HG02571 (cell line): Measurements from ENCODE around the gene ESYT3.

ENCODE experiments used
- ATAC-seq: cut with Tn5 transposase; IDR thresholded peaks from one replicate; pipeline ENCODE4 v1.9.1; 2021; ENCODE audit warnings: mild to moderate bottlenecking, moderate library complexity; ENCODE audit not compliant: unreplicated experiment

The ESYT3 gene

DNA sequence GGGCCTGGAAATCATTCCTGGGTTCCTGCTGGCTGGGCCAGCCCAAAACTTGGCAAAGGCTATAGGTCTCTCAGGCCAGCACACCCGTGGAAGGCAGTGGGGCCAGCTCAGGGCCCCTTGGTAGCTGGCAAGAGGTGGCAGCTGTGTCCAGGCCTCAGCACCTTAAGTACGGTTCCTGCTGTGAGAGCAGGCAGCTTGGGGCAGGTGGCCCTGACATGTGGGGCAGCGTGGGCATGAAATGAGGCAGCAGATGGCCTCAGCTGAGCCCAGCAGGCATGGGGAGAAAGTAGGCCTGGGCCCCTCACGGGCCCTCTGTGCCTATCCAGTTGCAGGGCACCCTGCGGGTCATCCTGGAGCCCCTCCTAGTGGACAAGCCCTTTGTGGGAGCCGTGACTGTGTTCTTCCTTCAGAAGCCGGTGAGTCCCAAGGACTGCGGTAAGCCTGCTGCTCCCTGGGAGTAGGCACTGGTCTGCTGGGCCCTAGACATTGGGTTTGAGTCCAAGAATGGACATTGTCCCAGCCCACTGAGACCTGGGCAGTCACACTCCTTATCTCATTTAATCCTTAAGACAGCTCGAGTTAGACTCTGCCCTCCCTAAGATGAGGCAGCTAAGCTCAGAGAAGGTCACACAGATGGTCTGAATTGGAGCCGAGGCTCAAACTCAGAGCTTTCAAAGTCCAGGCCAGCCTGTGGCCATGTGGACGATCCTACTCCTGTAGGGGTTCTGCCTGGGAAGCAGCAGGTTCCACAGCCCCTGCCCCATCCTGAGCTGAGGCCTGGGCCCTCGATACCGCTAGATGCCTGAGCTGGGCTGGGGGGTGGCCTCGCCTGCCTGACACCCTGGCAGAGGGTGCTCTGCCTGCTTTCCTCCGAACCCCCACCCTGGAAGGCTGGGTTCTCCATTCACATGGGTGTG, 25.5 kb downstream of the ESYT3 start:
- ATAC-seq: no peak

DNA sequence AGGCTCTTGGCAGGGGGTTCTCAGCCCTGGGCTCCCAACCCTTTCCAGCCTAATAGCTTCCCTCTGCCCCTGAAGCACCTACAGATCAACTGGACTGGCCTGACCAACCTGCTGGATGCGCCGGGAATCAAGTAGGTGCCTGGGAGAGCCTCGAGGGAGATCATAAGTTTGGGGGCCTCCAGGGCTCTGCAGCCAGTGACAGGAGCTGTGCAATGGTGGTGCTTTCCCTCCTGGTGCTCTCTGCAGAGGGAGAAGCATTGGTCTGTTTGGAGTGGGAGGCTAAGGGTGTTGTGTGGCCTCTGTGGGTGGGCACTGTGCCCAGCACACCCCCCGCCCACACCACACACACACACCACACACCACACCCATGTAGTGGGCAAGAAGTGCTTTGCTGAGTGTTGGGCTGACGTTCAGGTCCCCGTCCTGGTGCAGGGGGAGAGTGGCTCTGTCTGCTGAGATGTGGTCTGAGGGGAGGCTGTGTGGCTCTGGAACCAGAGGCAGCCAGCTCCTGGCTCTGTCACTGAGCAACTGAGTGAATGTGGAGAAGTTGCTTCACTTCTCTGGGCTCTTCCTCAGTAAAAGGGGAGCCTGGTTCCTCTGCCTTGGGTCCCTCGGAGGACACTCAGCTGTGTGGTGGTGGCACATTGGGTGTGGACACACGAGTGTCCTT, 26.3 kb downstream of the ESYT3 start:
- no peak for ATAC-seq

GRCh38 chr3:138461246-138461645, 26.8 kb downstream of the ESYT3 start:
- ATAC-seq: no peak

DNA sequence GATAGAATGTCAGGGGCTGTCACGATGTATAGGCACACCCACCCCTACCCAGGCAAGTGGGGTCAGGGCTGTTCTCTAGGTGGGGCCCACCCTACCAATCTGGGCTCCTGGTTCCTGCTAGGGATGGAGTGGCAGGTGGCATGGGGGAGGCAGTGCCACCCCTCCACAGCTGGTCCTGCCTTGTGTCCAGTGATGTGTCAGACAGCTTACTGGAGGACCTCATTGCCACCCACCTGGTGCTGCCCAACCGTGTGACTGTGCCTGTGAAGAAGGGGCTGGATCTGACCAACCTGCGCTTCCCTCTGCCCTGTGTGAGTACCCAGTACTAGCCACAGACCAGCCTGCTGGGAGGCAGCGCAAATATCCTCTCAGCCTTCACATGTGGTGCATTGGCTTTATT, 27.5 kb downstream of the ESYT3 start:
- no peak for ATAC-seq

DNA sequence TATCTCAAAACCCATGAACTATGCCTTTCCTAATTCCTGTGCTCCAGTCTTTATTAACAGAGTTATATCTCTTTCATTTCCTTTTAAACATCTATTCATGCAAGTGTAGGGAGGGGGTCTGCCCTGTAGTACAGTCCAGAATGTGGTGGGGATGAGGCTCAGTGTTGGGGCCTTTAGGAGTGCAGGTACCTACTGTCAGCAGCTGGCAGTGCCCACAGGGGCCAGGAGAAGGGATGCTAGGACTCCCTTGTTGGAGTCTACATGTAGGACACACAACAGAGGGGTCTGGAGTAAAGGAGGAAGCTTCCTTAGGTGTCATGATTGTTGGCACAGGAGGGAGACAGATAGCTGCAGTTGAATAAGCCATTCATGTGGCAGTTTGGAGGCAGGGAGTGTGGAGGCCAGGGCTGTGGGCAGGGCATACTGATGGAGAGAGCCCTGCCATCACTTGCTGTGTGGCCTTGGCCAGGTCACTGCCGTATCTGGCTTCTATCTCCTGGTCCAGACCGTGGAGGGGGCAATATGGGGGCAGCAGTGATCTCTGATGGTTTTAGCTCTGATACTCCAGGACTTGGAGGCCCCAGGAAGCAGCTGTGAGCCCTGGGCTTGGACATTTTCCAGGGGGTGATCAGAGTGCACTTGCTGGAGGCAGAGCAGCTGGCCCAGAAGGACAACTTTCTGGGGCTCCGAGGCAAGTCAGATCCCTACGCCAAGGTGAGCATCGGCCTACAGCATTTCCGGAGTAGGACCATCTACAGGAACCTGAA, 29.5 kb downstream of the ESYT3 start:
- ATAC-seq: no peak

- no peak for ATAC-seq
These were observed 30.1 kb downstream of the ESYT3 start for GRCh38 chr3:138464491-138464860.

DNA sequence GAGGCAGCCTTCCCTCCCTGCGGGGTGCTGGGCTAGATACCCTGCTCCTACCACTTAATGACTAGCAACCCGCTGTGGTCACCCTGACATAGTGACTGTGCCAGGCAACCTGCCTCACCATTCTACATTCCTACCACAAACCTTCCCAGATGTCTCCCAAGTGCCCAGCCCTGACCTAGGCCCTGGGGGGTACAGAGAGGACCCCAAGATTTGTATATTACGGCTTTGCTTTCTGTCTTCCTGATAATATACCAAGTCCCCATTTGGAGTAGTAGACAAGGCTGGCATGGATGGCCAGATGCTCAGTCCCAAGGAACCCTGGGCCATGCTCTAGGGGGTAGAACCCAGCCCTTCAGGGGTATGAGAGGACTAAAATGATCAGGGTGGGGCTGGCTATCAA, 31.0 kb downstream of the ESYT3 start:
- ATAC-seq: no peak

GRCh38 chr3:138465925-138466324, 31.5 kb downstream of the ESYT3 start:
- no peak for ATAC-seq

- no peak for ATAC-seq
These were observed 33.5 kb downstream of the ESYT3 start for GRCh38 chr3:138467931-138468330.

DNA sequence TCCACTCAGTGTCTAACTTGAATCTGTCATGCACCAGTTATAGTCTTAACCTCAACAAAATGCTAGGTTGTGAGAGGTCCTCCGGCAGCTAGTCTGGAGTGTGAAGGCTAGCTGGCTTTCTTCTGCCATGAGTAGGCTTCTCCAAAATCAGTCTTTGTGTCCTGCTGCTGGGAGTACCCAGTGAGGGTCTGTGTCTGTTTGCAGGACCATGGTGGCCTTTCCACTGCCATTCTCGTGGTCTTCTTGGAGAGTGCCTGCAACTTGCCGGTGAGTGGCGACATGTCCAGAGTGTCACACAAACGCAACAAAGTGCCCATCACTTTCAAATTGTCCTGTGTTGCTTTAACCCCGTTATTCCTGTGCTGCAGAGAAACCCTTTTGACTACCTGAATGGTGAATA, 34.0 kb downstream of the ESYT3 start:
- no peak for ATAC-seq

DNA sequence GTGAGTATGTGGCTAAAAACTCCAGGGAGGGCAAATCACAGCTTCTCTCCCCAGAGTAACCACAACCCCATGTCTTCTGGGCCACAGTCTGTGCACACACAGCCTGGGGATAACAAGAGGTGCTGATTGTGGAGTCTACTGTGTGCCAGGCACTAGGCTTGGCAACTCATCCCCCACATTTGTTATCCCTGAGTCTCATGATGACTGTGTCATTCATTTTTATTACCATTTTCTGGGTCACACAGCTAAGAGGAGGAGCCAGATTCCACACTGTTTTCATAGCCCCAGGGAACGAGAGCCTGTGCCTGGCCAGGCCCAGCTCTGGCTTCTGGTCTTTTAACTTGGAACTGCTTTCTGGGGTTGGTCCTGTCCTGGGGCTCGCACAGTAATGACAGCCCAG, 34.5 kb downstream of the ESYT3 start:
- ATAC-seq: no peak

- no peak for ATAC-seq
These were observed 35.5 kb downstream of the ESYT3 start for GRCh38 chr3:138469874-138470273.

DNA sequence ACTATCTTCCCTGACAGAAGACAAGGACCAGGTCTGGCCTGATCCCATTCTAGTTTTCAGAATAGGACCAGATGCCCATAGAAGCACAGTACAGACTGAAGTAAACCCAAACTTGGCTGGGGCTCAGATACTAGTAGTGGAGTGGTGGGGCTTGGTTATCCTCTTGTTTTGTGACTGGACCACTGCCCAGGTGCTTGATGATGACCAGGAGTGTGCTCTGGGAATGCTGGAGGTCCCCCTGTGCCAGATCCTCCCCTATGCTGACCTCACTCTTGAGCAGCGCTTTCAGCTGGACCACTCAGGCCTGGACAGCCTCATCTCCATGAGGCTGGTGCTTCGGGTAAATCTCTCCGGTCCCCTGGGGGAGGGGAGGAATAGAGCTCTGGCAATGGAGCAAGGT, 36.3 kb downstream of the ESYT3 start:
- ATAC-seq: no peak

GRCh38 chr3:138471481-138471880, 37.1 kb downstream of the ESYT3 start:
- no peak for ATAC-seq

GRCh38 chr3:138472141-138472825, 37.9 kb downstream of the ESYT3 start:
- no peak for ATAC-seq

- ATAC-seq: no peak
These were observed 39.0 kb downstream of the ESYT3 start for GRCh38 chr3:138473391-138473790.

- no peak for ATAC-seq
These were observed 39.7 kb downstream of the ESYT3 start for GRCh38 chr3:138474163-138474562.

GRCh38 chr3:138476526-138476925, 42.1 kb downstream of the ESYT3 start:
- ATAC-seq: no peak

DNA sequence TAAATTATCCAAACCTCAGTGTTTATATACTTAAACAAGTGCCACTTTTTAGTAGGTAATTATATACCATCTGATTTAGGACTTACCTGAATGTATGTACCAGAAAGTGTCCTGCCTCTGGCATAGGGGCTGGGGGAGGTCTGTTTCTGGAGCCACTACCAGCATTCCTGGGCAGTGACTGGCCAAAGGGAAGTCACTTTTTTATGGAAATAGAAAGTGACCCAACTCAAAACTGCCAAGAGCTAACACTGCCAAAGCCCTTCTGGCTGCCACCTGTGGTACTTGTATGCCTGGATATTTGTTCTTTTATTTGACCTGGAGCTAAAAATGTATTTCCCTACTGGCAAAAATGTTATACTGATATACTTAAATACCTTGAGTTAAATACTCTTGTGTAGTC, 42.7 kb downstream of the ESYT3 start:
- ATAC-seq: no peak

- ATAC-seq: no peak
These were observed 43.4 kb downstream of the ESYT3 start for GRCh38 chr3:138477801-138478200.

DNA sequence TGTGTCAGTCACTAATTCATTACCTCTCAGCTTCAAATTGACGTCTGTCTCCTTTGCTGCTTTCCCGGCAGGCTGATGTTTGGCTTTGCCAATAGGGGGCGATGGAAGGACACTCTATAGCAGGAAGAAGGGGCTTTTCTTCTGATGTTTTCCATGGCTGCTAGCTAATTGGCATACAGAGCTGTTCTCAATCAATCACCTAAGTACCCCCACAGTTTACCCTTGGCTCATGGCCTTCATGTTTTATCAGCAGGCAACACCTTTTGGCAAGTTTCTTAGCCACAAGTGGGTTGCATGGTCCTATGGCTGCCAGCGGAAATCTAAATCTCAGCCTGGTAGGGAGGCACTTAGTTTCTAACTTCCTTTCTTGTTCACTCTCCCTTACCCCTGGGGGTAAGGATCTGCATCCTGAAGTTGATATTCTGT, 45.0 kb downstream of the ESYT3 start:
- ATAC-seq: no peak
